Measurements from ENCODE around the gene PRDM2.
"Not testable (repeated sequence)": the region's sequence is repeated elsewhere in the genome, so short reads cannot be mapped to it uniquely, and the experiment has no call there.

PRDM2 gene

DNA sequence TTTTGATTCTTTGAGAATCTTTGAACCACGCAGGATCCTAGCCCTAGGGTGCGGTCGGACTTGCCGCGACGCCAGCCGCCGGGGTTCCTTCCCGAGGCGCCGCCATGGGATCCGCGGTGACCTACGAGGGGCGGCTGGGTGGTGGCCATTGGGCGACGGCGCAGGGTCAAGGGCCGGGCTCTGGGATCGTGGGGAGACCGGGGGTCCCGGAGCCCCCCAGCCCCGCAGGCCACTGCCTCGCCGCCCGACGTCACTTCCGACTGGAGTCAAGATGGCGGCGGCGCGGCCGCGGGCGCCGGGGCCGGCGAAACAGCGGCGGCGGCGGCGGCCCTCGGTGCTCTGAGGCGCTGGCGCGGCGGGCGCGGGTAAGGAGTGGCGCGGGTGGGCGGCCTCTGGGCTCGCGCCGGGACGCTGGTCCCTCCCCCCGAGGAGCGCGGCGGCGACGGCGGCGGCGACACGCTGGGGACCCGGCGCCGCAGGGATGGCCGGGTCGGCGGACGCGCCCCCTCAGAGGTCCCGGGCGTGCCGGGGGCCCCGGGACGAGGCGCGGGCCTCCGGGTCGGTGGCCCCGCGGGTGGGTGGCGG is at the start of gene PRDM2:
Gene PRDM2 (plus strand): TSS at position 253 of the 585 bp plus-strand sequence. CDS start 15,418 bp downstream, outside the sequence.
- peak; percentile 72 for DNase-seq

- no peak for DNase-seq
Measured at GRCh38 chr1:13651279-13651678, 48.7 kb upstream of the PRDM2 start.

- no peak for DNase-seq
Measured at GRCh38 chr1:13652238-13652637, 47.8 kb upstream of the PRDM2 start.

DNA sequence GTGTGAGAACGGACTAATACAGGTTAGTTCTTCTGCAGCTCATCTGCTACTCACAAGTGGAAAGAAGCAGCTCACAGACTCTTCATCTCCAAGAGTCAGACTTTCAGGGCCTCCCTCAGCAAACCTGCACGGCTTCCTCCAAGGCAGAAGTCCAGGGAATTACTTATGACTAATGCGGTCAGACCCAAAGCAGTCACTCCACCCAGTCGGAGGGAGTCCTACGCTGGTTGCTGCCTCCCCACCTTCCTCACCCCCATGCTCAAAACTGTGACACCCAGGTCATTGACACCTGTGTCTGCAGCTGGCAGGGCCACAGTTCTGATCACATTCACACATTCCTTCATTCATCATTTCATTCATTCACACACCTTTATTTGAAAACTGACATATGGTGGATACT is 38.4 kb upstream of the PRDM2 start:
- DNase-seq, result no peak

DNA sequence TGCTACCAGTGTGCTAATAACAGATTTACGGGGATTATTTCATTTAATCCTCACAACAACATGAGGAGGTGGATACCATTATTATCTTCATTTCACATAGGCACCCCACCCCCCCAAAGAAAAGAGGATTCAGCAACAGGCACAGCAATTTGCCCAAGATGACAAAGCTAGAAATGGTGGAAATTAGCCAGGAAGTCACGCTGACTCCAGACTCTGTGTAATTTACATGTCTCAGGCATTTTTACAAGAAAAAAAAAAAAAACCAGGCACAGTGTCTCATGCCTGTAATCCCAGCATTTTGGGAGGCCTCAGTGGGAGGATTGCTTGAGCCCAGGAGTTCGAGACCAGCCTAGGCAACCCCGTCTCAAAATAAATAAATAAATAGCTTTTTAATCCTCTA is 37.5 kb upstream of the PRDM2 start:
- no peak for DNase-seq

DNA sequence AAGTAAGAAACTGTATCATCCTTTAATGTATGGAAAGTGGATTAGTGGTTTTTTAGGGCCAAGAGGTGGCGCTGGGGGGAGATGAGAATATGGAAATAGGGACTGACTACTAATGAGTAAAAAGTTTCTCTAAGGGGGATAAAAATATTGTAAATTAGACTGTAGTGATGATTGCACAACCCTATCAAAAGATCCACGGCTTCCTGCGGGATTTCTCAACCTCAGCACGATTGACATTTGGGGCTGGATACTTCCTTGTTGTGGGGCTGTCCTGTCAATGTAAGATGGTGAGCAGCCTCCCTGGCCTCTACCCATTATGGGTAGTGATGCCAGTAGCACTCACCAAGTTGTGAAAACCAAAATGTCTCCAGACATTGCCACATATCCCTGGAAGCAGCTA is 36.0 kb upstream of the PRDM2 start:
- no peak for DNase-seq

DNA sequence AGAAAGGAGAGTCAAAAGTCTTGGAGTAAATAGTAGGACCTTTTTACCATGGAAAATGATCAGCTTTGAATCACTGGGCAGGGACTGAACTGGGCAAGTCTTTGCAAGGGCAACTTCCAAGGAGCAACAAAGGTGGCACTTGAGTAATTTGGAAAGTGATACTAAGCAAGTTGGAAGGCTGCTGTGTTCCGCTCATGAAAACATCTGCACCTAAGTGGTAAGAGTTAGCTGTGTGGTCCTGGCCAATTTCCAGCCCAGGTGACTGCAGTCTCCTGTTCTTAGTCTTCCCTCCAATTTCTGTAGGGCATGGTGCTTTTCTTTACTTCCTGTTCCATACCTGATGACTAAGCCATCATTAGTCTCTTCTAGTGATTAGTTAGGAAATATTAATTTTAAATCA is 35.5 kb upstream of the PRDM2 start:
- DNase-seq, result no peak

- no peak for DNase-seq
Measured at GRCh38 chr1:13666317-13666716, 33.7 kb upstream of the PRDM2 start.

- no peak for DNase-seq
Measured at GRCh38 chr1:13667691-13668090, 32.3 kb upstream of the PRDM2 start.

DNA sequence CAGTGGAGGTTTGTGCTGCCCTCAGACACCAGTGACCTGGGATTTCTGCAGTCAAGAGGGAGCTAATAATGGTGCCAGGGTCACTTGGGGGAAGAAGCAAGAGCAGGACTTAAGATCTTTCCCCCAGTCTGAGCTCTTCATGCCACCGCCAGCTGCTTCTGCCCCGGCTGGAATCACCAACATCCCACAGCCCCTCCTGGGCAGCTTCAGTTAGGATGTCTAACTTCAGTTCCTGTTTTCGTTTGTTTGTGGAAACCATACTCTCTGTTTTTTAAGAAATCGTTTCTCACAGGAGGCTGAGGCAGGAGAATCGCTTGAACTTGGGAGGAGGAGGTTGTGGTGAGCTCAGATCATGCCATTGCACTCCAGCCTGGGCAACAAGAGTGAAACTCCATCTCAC is 25.6 kb upstream of the PRDM2 start:
- no peak for DNase-seq

DNA sequence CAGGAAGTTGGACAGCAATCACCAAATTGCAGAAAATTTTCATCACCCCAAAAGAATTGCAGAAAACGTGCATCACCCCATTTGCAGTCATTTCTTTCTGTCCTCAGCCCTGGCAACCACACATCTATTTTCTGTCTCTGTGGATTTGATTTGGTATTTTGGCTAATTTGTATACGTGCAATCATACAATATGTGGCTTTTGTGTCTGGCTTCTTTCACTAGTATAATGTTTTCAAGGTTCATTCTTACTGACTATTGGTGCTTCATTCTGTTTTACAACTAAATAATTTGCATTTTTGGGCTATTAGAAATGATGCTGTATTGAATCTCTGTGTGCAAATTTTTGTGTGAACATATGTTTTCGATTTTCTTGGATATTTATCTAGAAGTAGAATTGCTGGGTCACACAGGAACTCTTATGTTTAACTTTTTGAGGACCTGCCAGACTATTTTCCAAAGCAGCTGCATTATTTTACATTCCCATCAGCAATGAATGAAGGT is 24.8 kb upstream of the PRDM2 start:
- DNase-seq, result no peak

- DNase-seq, result no peak
Measured at GRCh38 chr1:13677896-13678295, 22.1 kb upstream of the PRDM2 start.

DNA sequence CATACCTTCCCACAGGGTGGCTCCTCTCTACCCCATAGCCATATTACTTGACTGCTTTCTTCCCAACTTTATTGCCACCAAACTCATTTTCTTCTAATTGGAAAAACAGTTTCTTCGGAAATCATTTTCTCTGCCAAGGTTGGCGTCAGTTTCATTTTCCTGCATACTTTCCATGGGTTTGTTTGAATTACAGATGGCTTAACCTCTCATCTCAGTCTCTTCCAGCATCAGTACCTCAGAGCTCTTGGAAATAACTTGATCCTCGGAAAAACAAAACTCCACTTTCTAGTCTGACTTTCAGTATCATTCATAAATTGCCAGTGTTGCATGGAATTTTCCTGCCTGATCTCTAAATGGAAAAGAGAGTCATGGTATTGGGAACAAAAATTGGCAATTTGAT is 20.3 kb upstream of the PRDM2 start:
- no peak for DNase-seq

- DNase-seq, result not testable (repeated sequence)
Measured at GRCh38 chr1:13680609-13681008, 19.4 kb upstream of the PRDM2 start.

- no peak for DNase-seq
Measured at GRCh38 chr1:13681921-13682320, 18.1 kb upstream of the PRDM2 start.

GRCh38 chr1:13682444-13682843 is 17.5 kb upstream of the PRDM2 start:
- no peak for DNase-seq

DNA sequence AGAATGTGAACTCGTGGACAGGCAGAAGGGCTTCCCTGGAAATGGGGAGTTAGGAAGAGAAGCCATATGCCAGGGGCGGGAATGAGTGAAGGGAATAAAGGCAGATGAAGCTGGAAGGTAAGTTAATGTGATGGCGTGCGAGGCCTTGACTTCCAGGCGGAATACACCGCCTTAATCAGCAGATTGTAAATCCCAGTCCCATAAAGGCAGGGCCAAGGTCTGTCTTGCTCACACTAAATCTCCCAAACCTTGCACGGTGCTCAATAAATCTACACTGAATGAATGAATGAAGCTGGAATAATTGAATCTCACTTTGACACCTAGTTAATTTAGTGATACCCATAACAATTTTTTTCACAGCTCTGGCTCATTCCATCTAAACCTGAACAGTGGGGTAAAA is 16.8 kb upstream of the PRDM2 start:
- no peak for DNase-seq

GRCh38 chr1:13687151-13687715 is 12.8 kb upstream of the PRDM2 start:
- DNase-seq, result no peak

- DNase-seq, result not testable (repeated sequence)
Measured at GRCh38 chr1:13693094-13693493, 6.9 kb upstream of the PRDM2 start.

DNA sequence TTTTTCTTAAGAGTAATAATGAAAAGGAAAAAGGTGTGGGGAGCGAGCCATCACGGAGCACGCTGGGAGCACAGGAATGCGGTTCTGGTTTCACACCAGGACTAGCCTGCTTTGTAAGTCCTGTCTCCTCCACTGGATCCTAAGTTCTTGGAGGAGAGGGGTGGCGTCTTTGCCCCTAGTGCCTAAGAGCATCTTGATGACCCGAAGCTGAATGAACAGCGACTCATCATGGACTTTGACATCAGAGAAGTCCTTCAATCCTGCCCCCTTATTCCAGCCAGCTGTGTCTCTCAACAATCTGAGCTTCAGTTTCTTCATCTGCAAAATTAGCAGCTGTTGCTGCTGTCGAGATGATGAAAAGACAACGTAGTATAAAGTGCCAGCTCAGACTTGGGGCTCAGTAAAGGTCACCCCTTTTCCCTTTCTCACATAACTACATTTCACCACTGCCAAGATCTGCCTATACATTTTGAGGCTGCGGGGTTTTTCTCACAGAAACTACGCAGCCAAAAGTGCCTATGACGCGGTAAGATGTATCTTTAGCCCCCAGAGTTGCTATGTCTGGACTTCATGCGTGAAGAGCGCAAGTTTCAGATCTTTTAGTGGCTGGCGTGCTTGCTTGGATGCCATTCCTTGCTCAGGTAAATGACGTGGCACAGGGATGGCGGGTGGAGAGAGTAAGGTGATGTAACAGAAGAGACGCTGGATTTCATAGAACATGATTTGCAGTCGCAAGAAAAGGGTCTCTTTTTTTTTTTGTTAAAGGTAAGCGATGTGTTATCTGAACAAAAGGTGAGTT is 4.9 kb upstream of the PRDM2 start:
- DNase-seq, result no peak

DNA sequence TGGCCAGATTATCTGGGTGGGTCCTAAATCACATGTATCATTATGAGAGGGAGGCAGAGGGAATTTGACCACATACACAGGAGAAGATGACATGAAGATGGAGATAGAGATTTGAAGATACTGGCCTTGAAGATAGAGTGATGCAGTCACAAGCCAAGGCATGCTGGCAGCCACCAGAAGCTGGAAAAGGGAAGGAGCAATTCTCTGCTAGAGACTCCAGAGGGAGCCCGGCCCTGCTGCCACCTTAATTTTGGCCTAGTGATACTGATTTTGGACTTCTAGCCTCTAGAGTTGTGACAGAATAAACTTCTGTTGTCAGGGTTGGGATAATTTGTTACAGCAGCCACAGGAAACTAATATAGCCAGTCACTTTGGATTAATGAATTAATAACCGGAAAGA is 2.2 kb upstream of the PRDM2 start:
- no peak for DNase-seq

DNA sequence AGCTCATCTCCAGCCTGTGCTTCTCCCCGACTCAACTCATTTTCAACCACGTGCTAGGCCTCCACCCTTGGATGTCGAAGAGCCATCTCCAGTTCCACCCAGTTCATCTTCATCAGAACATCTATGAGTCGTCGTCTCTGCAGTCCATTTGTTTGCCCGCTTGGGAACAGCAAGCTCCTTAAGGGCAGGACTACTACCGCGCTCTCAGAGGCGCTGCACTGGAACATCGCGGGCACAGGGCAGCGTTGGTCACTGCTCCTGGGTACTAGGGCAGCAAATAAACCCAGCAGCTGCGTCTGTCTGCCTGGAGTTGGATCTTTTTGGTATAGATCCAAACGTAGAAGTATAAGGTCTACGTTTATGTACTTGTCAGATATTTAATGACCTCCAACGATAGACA is 478 bp upstream of the PRDM2 start:
- DNase-seq, result peak; percentile 13

- peak; percentile 53 for DNase-seq
Measured at GRCh38 chr1:13700521-13701270, 708 bp downstream of the PRDM2 start.

- DNase-seq, result no peak
Measured at GRCh38 chr1:13701271-13701640, 1.3 kb downstream of the PRDM2 start.

Data from activated naive CD4-positive, alpha-beta T cell treated with anti-CD3 and anti-CD28 coated beads, Interleukin-2, amount 50 U/mL, for 16 hours (primary cell).